ENCODE data around the gene KCNAB2. TPM values are rescaled to one million over a fixed set of nuclear protein-coding genes. Genes with fewer than 3 reads are reported as not detected.
"Not testable (repeated sequence)": the region's sequence is repeated elsewhere in the genome, so short reads cannot be mapped to it uniquely, and the experiment has no call there.

Gene KCNAB2
- polyA plus RNA-seq, 5 donors, result 5.2 to 7.7 (median 5.5) TPM

DNA sequence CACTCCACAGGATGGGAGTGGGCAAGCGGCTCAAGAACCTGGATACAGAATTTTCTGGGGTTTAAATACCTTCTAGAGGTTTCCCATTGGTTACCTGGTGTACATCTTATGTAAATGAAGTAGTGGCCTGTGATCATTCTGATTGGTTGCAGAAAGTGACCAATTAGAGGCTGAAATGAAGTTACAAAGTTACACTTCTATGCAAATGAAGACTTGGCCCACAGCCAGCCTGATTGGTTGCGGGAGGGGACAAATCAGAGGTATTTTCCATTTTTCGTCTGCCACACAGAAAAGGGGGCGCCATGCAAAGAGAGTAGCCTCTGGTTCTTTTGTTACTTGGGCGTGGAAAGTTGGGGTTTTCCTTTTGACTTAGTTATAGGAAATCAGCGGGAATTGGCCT, 8.9 kb downstream of the KCNAB2 start:
- DNase-seq, result no peak

DNA sequence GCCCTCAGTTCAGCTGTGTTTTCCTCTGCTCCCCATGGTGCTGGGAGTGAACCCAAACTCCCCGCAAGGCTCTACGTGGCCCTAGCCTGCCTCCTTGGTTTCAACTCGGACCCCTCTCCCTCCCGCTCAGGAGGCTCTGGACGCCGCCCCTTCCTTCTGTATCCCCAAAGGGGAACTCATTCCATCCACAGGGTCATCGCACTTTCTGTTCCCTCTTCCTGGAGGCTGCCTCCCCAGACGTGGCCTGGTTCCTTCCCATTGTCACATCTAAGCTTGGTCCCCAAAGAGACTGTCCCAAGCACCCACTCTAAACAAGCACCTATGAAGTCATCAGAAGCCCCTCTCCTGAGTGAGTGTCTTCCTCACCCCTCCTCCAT, 10.9 kb downstream of the KCNAB2 start:
- DNase-seq, result no peak

DNA sequence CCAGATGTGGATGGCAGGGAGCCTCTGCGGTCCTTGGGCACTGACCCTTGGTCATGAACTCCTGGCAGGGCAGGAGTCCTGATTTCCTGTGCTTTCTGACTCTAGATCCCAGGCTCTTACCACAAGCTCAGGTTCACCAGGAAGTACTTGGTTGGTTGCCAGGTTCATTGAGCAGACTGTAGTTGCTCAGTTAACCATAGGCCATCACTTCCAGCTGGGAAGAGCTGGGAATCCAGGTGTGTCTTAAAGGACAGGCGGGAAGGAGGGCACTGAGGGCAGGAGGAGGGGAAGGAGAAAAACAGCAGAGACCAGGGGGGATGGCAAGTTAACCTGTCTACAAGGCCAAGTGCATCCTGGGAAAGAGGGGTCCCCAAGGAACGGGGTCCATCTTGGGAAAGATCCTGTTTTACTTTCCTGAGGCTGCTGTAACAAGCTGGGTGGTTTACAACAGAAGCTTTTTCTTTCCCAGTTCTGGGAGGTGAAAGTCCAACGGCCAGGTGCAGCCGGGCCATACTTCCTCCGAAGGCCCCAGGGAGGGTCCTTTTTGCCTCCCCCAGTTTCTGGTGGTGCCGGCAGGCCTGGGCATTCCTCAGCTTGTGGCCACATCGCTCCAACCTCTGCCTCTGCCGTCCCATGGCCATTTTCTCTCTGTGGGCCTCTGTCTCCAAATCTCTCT, 11.6 kb downstream of the KCNAB2 start:
- no peak for DNase-seq

DNA sequence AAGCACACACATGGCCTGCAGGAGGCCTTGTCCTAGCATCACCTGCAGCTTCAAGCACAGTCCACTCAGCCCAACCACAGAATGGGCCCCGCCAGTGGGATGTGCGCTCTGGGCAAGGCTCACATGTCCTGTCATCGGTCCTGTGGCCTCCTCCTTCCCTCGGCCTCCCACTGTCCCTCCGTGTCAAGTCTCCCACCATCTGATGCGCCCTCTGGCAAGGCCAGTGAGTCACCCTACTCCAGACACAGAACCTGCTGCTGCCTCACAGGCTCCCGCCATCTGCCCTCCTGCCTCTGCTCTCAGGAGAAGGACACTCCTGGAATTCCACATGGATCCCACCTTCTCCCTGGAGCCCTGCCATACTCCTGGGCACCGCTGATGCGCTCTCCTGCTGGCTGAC, 14.2 kb downstream of the KCNAB2 start:
- DNase-seq, result no peak

DNA sequence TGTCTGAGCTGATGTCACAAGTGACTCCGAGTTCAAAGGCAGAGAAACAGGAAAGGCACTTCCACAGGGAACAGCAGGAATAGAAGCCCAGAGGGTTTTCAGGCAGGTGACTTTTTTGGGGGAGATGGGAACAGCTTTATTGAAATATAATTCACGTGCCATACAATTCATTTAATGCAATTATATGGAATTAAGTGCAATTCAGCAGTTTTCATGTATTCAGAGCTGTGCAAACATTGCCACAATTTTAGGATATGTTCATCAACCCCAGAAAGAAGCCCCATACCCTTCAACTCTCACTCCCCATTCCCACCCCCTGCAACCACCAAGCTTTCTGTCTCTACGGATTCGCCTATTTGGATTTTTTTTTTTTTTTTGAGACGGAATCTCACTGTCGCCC, 17.0 kb downstream of the KCNAB2 start:
- DNase-seq, result no peak

DNA sequence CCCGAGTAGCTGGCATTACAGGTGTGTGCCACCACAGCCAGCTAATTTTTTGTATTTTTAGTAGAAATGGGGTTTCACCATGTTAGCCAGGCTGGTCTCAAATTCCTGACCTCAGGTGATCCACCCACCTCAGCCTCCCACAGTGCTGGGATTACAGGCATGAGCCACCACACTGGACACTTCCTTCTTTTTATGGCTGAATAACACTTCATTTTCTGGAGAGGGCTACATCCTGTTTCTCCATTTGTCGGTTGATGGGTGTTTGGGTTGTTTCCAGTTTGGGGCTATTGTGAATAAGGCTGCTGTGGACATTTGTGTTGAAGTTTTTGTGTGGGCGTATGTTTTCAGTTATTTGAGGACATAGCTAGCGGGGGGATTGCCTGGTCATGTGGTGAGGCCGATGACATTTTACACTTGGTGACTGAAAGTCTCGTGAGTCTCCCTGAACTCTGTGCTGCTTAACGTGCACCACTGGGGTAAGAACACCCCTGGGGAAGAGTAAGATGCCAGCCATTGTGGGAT, 17.9 kb downstream of the KCNAB2 start:
- not testable (repeated sequence) for DNase-seq

DNA sequence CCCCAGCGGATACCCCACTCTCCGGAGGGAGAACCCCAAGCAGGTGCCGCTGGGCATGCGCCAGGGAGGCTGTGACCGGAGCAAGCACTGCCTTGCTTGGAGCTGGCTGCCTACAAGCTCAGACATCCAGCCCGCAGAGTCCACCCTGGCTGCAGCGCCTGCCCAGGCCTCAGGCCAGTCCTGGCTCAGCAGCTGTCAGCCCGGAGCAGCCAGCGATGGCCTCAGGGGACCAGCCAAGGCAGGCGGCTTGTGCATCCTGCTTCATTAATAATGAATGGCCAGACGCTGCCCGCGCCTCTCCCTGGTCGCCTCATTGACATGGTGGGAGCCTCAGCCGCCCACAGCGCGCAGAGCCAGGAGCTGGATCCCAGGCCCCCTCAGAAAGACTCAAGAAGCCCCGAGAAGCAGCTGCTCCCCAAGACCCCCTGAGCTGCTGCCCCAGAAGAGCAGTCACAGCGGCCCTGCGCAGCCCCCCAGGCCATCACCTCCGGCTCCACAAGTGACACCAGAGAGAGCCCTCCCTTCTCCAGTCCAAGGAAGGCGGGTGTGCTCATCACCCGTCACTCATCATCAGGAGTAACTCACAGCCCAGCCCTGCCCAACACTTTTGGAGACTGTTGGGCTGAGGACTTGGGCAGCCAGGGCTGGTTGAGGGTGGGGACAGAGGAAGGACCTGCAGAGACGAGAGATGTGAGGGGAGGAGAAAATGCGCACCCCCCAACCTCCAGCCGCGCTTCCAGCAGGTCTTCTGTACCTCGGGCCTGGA, 19.6 kb downstream of the KCNAB2 start:
- DNase-seq, result no peak

DNA sequence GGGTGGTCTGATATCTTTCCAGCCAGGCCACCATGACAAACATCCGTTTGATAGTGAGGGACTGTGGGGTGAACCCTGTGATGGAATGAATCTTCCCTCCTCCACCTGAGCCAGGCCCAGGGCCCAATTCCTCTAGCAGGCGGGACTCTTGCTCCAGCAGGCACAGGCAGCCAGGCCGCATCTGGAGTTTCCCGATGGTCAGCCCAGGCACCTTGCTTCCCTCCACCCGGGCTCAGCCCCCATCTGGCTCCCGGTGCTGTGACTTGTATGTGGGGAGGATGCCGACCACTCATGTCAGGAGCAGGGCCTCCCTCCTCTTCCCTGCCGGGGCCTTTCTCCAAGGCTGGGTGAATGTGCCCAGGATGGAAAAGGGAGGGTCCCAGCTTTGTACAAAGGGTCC, 21.0 kb downstream of the KCNAB2 start:
- no peak for DNase-seq

DNA sequence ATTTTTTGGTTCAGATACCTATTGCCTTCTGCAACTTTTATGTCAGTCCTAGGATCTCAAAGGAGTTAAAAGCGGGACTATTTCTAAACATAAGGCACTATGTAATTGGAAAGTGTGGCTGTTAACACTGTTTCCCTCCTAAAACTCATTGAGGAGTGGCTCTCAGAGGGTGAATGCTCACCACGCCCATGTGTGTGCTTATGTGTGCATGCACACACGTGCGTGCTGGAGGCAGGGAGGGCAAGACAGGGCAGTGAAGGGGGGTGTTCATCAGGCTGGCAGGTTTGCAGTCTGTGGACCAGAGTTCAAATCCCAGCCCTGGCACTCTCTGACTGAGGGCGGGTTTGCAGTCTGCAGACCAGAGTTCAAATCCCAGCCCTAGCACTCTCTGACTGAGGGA, 22.4 kb downstream of the KCNAB2 start:
- no peak for DNase-seq

DNA sequence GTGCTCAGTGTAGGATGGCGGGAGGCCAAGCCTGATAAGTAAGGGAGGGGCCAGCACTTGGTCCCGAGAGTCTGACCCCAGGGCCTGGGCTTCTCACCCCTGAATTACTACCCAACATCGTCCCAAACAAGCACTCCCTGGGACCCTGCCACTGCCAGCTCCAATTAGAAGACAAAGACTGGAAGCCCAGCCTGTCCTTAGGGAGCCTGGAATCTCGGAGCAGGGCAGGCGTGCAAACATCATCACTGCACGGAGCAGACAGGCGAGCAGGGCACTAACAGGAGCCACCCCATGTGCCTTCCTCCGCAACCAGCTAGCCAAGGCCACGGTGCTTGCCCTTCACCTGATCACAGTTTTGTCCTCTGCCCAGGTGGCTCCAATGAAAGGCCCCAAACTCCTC, 23.2 kb downstream of the KCNAB2 start:
- no peak for DNase-seq

DNA sequence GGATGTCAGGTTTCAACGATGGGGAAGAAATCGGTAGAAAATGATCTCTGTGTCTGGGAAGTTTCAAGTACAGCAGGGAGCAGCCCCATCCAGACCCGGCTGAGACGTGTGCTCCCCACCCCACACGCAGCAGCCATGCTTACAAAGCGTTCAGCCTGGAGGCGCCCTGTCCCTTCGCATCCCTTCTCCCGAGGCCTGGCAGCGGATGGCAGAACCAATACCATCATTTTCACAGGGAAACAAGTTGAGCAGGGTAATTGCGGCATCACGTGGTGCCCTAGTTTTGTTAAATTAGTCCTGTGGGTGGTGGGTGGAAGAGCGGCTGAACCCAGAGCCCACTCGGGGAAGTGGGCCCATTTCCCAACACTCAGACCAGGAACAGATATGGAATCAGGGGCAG, 23.9 kb downstream of the KCNAB2 start:
- no peak for DNase-seq

DNA sequence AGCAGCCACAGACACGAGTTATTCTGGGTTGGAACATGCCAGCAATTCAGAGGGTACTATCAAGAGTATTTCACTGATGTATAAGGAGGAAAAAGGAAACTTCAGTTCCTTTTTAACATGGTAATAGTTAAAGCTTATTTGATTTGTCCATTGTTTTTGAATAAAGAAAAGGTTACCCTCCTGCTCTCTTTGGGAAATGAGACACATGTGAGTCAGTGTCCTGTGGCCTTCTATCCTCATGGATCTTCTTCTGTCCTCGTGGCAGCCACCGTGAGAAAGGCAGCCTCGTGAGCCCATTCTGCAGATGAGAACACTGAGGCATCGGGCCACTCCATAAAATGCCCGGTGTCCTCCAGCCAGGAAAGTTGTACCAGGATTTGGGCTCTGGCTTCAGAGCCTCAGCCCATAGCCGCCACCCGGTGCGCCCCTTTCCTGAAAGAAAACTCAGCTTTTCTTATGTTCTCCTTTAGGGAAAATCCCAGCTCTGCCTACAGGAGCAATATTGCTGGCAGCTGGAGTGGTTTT, 24.8 kb downstream of the KCNAB2 start:
- DNase-seq, result no peak

DNA sequence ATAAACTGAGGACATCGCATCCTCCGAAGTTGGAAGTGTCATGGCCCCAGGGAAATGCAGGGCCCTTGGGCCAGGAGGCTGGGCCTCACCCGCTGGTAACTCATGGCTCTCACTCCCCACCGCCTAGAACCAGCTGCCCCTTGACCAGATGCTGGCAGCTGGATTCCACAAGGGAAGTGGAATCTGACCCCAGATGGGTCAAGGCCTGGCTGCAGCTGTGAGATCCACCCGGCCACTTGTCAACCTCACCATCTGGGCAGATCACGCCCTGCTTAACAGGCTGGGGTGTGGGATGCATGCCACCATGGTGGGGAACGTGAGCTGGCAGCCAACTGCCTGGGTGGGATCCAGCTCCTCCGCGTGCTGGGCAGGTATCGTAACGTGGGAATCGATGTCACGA, 25.5 kb downstream of the KCNAB2 start:
- no peak for DNase-seq

DNA sequence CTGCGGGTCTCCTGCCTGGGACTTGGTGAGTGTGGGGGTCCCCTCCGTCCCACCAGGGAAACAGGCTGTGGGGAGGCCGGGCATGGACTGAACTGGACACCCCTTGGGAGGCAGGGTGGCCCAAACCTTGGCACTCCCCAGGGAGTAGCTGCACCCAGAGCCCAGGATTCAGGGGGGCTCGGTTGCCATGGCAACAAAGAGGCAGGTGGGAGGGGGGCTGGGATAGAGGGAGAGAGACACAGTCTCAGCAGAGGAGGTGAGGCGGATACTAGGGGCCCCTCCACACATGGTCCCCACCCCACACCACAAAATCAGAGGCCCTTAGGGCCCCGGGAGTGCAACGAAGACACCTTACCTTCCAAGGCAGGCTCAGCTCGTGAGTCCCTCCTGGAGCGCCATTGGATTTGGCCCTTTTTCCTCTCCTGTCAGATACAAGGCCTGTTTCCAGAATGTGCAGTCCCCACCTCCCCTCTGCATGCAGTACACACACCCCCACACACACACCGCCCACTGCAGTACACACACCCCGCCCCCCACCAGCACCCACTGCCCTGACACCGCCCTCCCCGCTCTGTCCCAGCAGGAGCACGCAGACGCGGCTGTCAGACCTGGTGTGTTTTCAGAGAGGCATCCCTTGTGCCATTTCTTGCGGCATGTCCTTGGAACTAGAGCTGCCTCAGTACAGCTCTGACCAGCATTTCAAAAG, 27.2 kb downstream of the KCNAB2 start:
- no peak for DNase-seq

DNA sequence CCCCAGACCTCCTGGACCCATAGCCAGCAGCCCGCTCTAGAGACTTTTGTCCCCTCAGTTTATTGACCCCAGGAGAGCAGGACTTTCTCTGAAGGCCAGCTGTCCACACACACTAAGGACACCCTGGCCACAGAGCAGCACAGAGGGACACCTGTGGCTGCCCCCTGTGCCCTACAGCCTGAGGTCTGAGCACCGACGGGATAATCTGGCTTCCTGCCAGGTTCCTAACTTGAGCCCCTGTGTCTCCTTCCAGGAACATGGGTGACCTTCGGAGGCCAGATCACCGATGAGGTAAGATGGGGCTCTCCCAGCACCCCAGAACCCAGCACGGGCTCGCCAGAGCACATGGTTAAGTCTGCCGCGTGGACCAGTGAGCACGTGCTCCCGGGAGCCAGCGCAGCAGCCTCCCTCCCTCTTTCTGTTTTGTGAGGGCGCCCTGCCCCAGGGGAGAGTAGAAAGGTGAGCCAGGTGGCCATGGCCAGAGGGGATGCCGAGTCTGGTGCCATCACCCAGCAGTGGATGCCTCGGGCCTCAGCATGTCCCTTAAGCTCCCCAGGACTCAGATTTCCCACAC, 27.9 kb downstream of the KCNAB2 start:
- no peak for DNase-seq

DNA sequence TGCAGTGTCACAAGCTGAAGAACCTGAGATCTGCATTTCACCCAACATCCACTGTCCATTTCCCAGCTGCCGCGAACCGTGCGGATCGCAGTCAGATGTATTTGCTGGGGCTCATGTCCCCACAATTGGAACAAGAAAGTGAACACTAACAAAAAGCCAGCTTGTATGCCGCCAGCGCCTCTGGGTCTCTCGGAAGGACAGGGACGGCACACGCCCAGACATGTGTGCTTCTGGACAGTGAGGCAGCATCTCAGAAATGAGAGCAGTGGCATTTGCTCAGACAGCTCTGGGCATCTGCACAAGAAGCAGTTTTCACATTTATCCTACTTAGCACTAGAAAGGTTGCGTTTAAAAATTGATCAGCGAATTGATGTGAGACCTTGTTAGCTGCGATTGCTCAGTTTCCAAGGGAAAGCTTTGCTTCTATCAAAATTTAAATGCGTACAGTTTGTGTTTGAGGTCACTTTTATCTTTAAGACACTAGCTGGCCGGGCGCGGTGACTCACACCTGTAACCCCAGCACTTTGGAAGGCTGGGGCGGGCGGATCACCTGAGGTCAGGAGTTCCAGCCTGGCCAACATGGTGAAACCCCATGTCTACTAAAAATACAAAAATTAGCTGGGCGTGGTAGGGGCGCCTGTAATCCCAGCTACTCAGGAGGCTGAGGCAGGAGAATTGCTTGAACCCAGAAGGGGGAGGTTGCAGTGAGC, 28.7 kb downstream of the KCNAB2 start:
- DNase-seq, result no peak

DNA sequence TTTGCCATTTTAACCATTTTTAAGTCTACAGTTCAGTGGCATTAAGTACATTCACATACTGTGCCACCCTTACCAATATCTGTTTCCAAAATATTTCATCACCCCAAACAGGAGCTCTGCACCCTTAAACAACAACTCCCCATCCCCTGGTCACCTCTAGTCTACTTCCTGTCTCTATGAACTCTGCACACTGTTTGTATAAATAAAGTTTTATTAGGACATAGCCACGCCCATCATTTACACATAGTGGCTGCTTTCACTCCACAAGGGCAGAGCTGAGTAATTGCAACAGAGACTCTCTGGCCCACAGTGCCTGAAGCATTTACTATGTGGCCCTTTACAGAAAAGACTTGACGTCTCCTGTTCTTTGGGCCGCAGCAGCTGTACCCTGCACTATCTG, 30.1 kb downstream of the KCNAB2 start:
- DNase-seq, result no peak

DNA sequence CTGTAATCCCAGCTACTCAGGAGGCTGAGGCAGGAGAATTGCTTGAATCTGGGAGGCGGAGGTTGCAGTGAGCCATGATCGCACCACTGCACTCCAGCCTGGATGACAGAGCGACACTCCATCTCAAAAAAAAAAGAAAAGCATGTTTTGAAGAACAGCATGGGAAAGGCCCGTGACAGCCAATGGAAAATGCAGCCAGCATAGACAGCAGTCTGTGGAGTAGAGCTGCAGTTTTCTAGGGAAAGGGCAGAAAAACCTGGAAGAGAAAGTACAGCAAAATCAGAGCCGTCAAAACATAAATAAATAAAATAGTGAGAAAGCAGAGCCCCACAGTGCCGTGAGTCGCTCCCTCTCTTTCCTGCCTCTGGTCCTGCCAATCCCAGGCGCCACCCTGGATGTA, 31.4 kb downstream of the KCNAB2 start:
- not testable (repeated sequence) for DNase-seq

DNA sequence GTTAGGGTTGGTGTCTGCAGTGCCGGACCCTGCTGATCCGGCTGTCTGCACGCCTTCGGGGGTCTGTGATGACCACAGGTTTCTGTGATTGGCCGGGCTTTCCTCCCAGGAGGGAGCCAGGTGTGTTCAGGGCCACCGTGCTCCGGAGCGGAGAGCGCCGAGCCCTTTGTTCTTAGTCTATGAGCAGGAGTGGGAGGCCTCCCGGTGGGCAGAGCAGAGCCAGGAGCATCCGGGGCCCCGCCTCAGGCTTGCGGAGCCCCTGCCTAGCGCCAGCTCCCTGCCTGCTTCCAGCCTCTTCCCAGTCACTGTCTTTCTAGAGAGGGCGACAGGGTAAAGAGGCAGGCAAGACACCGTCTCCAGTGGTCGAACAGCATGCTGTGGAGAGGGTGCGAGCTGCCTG, 31.8 kb downstream of the KCNAB2 start:
- no peak for DNase-seq

DNA sequence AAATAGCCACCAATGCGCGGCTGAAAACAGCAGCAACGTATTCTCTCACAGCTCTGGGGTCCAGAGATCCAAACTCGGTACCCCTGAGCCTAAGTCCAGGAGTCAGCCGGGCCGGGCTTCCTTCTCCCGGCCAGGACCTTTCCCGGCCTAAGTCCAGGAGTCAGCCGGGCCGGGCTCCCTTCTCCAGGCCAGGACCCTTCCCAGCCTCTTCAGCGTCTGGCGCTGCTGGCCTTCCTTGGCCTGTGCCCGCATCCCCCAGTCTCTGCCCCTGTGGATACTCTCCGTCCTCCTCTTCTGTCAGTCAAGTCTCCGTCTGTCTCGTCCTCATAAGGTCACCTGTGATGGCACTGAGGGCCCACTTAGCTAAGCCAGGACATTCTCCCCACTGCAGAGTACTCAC, 32.2 kb downstream of the KCNAB2 start:
- no peak for DNase-seq

DNA sequence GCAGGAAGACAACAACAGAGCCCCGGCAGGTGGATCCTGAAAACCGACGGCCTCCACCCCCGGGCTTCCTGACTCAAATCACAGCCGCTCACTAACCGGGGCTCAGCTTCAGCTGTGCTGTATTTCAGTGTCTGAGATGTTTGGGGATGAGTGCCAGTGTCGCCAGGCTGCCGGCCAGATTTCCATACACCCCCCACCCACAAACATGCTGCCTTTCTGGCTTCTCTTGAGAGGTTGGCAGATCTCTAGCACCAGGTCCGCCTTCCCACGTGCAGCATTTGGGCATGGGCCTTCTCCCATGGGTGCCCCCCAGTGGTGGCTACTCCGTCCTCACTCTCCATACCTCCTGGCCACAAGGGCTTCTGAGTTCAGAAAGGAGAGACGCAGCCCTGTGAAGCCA, 34.8 kb downstream of the KCNAB2 start:
- DNase-seq, result no peak

DNA sequence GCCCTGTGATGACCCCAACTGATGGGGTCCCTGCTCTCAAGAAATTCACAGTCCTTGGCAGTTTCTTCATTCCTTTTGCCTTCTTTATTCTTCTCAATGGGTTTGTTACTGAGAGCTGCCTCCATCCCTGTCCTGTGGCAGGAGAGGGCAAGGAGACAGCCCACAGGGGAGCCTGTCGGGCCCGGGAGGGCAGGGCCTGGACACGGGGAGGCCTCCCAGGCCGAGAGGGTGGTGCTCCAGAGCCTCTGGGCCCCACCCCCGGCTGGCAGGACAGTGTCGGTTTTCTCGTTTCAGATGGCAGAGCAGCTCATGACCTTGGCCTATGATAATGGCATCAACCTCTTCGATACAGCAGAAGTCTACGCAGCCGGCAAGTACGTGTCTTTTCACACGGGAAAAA, 36.2 kb downstream of the KCNAB2 start:
- DNase-seq, result no peak

Data from right lung (tissue), 5 donors.